VCaP (cell line): ENCODE data around the gene IGFBP4.

Experiments
- H3K27ac ChIP-seq: fragments of 450-650 bp; 2 replicates; pipeline ENCODE4 v1.5.1; 2017
- CTCF ChIP-seq: fragments of 450-650 bp; conservative IDR thresholded peaks from 2 replicates; pipeline ENCODE4 v1.5.1; 2017; ENCODE audit warnings: mild to moderate bottlenecking, moderate library complexity

The IGFBP4 gene

DNA sequence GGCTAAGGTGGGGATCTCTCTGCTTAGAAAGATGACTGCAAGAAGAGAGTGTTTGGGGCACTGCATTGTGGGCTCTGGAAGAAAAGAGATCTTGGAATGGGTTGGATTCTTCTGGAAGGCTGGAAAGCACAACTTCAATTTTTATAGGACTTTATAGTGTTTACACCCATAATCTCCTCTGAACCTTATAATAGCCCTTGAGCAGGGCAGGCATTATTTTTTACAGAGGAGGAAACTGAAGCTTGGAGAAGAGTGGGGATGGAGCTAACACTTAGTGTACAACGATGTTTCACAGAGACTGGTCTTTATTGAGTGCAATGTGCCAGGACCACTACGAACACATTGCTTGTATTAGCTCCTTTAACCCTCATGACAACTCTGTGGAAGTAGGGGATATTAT, 47.7 kb downstream of the IGFBP4 start:
- no peak overlapping the region for H3K27ac ChIP-seq

DNA sequence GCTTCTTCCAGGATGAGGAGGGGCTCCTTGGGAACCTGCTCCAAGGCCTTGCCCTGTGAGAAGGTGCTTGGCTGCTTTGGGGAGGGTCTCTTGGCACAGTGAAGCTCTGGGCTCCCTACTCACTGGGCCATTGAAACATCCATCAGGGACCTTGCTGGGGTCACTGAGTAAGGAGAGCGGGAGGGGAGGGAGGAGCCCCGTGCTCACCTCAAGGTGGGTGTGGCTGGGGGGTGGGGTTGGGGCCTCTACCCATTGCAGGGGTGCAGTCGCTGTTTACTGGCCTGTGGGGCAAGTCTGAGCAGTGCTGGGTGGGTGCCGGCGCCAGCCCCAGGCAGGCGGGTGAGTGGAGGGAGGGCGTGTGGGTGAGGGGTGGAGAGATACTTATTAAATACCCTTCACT, 48.2 kb downstream of the IGFBP4 start:
- TF ChIP-seq CTCF = no peak
- no peak overlapping the region for H3K27ac ChIP-seq

More for the DNA sequence above, 47.7 kb downstream of the IGFBP4 start:
- TF ChIP-seq CTCF = no peak

DNA sequence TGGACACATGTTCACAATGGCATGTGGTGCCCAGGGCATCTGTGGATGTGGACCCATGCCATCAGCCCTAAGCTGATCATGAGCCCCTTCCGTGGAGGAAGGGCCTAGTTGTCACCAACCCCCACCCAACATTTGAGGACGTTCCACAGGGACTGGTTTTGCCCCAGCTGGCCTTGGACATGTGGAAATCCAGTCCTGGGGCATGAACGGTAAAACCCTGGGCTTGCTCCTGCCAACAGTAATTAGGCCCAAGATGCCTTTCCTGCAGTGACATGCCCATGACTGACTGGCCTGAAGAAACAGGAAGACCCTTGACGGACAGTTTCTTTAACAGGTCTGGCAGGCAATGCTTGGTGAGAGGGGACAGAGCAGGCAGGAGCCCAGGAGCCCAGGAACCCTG, 50.4 kb downstream of the IGFBP4 start:
- TF ChIP-seq CTCF = no peak
- no peak overlapping the region for H3K27ac ChIP-seq

DNA sequence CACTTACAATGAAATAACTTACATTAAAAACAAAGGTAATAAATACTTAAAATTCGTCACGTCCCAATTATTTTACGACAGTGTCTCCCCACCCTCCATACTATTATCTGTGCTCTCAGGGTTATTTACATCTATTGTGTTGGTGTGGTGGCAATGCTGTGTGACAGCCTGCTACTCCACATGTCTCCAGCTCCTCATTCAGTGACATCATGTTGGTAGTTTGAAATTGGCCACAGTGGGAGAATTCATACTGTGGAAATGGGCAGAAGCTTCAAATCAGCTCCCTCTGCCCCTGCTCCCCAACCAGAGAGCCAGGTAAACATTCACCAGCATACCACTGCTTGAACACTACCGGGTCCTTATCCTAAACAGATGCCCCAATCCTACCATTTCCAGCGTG, 51.9 kb downstream of the IGFBP4 start:
- no peak overlapping the region for H3K27ac ChIP-seq
- TF ChIP-seq CTCF = no peak

GRCh38 chr17:40496170-40496569, 52.9 kb downstream of the IGFBP4 start:
- TF ChIP-seq CTCF = no peak
- H3K27ac ChIP-seq = no peak overlapping the region

DNA sequence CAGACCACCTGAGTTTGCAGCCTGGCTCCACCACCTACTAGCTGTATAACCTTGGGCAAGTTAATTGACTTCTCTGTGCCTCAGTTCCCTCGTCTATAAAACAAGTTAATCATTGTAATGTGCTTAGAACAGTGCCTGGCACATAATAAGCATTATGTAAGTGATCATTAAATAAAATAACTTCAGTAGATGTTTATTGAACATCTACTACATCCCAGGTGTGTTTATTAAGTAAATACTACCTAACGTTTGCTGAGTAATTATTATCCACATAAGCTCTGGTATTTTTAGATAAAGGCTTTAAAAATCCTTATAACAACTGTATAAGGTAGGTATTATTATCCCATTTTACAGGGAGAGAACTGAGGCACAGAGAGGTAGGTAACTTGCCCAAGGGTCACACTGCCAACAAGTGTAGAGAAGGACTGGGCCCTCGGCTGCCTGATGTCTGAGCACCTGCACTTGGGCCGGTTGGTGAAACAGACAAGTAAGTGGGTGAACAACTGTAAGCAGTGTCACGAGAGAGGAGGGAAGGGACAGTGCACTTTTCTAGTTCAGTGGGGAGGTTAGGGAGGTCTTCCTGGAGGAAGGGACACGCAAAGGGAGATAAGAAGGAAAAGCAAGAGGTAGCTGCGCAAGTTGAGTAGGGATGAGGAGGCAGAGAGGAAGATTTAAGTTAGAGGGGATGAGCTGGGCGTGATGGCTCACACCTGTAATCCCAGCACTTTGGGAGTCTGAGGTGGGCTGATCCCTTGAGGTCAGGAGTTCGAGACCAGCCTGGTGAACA, 53.6 kb downstream of the IGFBP4 start:
- no peak for TF ChIP-seq CTCF
- no peak overlapping the region for H3K27ac ChIP-seq

DNA sequence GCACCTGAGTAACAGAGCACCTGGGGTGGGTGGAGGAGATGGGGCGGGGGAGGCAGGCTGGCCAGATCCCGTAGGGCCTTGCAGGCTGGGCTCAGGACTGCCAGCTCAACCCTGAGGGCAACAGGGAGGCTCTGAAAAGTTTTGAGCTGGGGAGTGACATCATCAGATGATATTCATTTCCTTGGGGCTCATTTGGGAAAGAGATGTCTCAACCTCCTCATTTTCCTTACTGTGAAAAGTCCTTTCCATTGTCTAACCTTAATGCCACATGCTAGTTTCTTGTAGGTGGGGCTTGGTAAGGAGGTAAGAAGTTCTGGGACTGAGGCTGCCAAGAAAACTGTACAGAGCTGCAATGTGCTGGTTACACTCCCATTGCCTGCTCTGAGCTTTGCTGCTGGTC, 54.4 kb downstream of the IGFBP4 start:
- H3K27ac ChIP-seq = 0 out of 2 replicates have a peak overlapping the region, but pooled peaks have one; percentile 68
- TF ChIP-seq CTCF = no peak
